Testis (tissue), 2 donors: Measurements from ENCODE around the gene UBE2E3.

Source experiments
- POLR2A ChIP-seq: fragments of 450-650 bp; IDR thresholded peaks from one replicate; pipeline ENCODE4 v1.6.1; 2017; ENCODE audit warnings: antibody characterized with exemption, mild to moderate bottlenecking, moderate library complexity
- TF ChIP-seq, protein P1 (sequence below), 3 experiments: fragments of 450-650 bp in 2 of 3; fragments of 200-600 bp in 1 of 3; sonication (generic) in 1 of 3; IDR thresholded peaks; one replicate each; pipeline ENCODE4 v1.5.1; 2016 to 2019; ENCODE audit warnings: antibody characterized with exemption in 3 of 3, mild to moderate bottlenecking in 2 of 3, moderate library complexity in 1 of 3

GRCh38 chr2:180944372-180944771 is 36.0 kb upstream of the UBE2E3 start:
- TF ChIP-seq, protein P1, sequence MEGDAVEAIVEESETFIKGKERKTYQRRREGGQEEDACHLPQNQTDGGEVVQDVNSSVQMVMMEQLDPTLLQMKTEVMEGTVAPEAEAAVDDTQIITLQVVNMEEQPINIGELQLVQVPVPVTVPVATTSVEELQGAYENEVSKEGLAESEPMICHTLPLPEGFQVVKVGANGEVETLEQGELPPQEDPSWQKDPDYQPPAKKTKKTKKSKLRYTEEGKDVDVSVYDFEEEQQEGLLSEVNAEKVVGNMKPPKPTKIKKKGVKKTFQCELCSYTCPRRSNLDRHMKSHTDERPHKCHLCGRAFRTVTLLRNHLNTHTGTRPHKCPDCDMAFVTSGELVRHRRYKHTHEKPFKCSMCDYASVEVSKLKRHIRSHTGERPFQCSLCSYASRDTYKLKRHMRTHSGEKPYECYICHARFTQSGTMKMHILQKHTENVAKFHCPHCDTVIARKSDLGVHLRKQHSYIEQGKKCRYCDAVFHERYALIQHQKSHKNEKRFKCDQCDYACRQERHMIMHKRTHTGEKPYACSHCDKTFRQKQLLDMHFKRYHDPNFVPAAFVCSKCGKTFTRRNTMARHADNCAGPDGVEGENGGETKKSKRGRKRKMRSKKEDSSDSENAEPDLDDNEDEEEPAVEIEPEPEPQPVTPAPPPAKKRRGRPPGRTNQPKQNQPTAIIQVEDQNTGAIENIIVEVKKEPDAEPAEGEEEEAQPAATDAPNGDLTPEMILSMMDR (IDR thresholded peaks at IDR 0.05): no peak
- no peak for TF ChIP-seq POLR2A
